Thyroid gland (tissue), 4 donors: ENCODE results near the gene OAS3. TPM values are rescaled to one million over a fixed set of nuclear protein-coding genes. Genes with fewer than 3 reads are reported as not detected.

ENCODE experiments used
- DNase-seq, 2 donors: peaks; one replicate each; pipeline ENCODE4 v3.0.0-alpha.2; 2019
- H3K27ac ChIP-seq, 3 donors: fragments of 200-600 bp; sonication (generic); 1 replicate in 2 of 3; 2 replicates in 1 of 3; pipeline ENCODE4 v1.5.1; 2016 to 2019; ENCODE audit warnings: mild to moderate bottlenecking in 1 of 3, moderate library complexity in 1 of 3
- H3K27me3 ChIP-seq: fragments of 200-600 bp; sonication (generic); one replicate; pipeline ENCODE4 v1.5.1; 2019
- H3K36me3 ChIP-seq, 2 donors: fragments of 200-600 bp; sonication (generic); one replicate each; pipeline ENCODE4 v1.5.1; 2016 to 2019
- H3K4me1 ChIP-seq, 2 donors: fragments of 200-600 bp; sonication (generic); one replicate each; pipeline ENCODE4 v1.5.1; 2017 to 2019
- H3K4me3 ChIP-seq, 3 donors: fragments of 200-600 bp; sonication (generic); replicated peaks in 1 of 3; 1 replicate in 2 of 3; 2 replicates in 1 of 3; pipeline ENCODE4 v1.5.1; 2016; ENCODE audit warnings: mild to moderate bottlenecking in 1 of 3
- H3K9me3 ChIP-seq: fragments of 200-600 bp; sonication (generic); one replicate; pipeline ENCODE4 v1.5.1; 2017
- CTCF ChIP-seq, 6 experiments: fragments of 200-600 bp in 3 of 6; fragments of 450-650 bp in 3 of 6; sonication (generic) in 3 of 6; IDR thresholded peaks; one replicate each; pipeline ENCODE4 v1.5.1; 2016 to 2019; ENCODE audit warnings: antibody characterized with exemption in 6 of 6, mild to moderate bottlenecking in 2 of 6, inconsistent platforms in 1 of 6, moderate library complexity in 1 of 6
- POLR2A ChIP-seq, 2 donors: fragments of 450-650 bp; IDR thresholded peaks; one replicate each; pipeline ENCODE4 v1.6.1; 2017; ENCODE audit warnings: antibody characterized with exemption in 2 of 2, mild to moderate bottlenecking in 2 of 2, moderate library complexity in 1 of 2
- WGBS, 2 donors: methylation state at CpG; one replicate each; pipeline ENCODE4 v1.1.5; 2017; 5-methylcytosine and 5-hydroxymethylcytosine counted together
- intact Hi-C: fragments of 100-400 bp; cut with DNase I; formaldehyde crosslinking; loops from one replicate; pipeline ENCODE4 v1.15.1; 2023
- total RNA-seq, 4 donors: library from RNA; depleted of rRNA; stranded (reverse); fragments of >200 nt; gene quantifications; one replicate each; pipeline ENCODE4 v1.2.3, GENCODE V29; 2016

Gene OAS3
- total RNA-seq, 4 donors from 2014 or later, result 3.0 to 7.4 (median 5.7) TPM

- peaks cover 5 to 8% of the 10 kb centered on the region in 2 donors for H3K4me1 ChIP-seq
- DNase-seq, result no peak
- TF ChIP-seq CTCF (IDR thresholded peaks at IDR 0.05), result no peak
- H3K4me3 ChIP-seq, result peak overlapping the region in 1 of 3 donors; percentile 22
- WGBS, 2 donors, result 63 to 65% methylated on average over 6 of the region's 6 CpGs
- intact Hi-C loops, result no loop called here
- no peaks in the 10 kb centered on the region for H3K36me3 ChIP-seq
- peak overlapping the region in 2 of 3 donors; percentile 63 to 74 for H3K27ac ChIP-seq
- no peaks in the 10 kb centered on the region for H3K27me3 ChIP-seq
- no peaks in the 10 kb centered on the region for H3K9me3 ChIP-seq
These were observed 40.9 kb downstream of the OAS3 start for GRCh38 chr12:112979041-112979680.

- TF ChIP-seq POLR2A (IDR thresholded peaks at IDR 0.05), result no peak
- TF ChIP-seq CTCF (IDR thresholded peaks at IDR 0.05), result no peak
- DNase-seq, result no peak
- no peak overlapping the region for H3K4me3 ChIP-seq
- H3K4me1 ChIP-seq, result peaks cover 5 to 8% of the 10 kb centered on the region in 2 donors
- 66 to 75% methylated on average over 4 of the region's 4 CpGs for WGBS, 2 donors
- no peak overlapping the region for H3K27ac ChIP-seq
- no peaks in the 10 kb centered on the region for H3K27me3 ChIP-seq
- H3K36me3 ChIP-seq, result no peaks in the 10 kb centered on the region
- intact Hi-C loops, result no loop called here
- no peaks in the 10 kb centered on the region for H3K9me3 ChIP-seq
These were observed 42.4 kb downstream of the OAS3 start for GRCh38 chr12:112980491-112981158.

- Histone ChIP-seq H3K27ac (no peak overlapping the region), H3K4me1 (no peaks in the 10 kb centered on the region), H3K36me3 (no peaks in the 10 kb centered on the region), H3K9me3 (no peaks in the 10 kb centered on the region), H3K27me3 (no peaks in the 10 kb centered on the region), H3K4me3 (no peak overlapping the region)
- TF ChIP-seq CTCF (IDR thresholded peaks at IDR 0.05), result no peak
- no peak for TF ChIP-seq POLR2A (IDR thresholded peaks at IDR 0.05)
- 91 to 96% methylated on average over 1 of the region's 1 CpG for WGBS, 2 donors
- intact Hi-C loops, result no loop called here
- DNase-seq, result no peak
These were observed 47.5 kb downstream of the OAS3 start for GRCh38 chr12:112985642-112986290.

GRCh38 chr12:112986291-112986800, 48.1 kb downstream of the OAS3 start:
- no peak overlapping the region for H3K27ac ChIP-seq
- H3K4me3 ChIP-seq, result no peak overlapping the region
- no peak for DNase-seq
- H3K4me1 ChIP-seq, result no peaks in the 10 kb centered on the region
- no peaks in the 10 kb centered on the region for H3K9me3 ChIP-seq
- H3K27me3 ChIP-seq, result no peaks in the 10 kb centered on the region
- no peaks in the 10 kb centered on the region for H3K36me3 ChIP-seq
- TF ChIP-seq POLR2A (IDR thresholded peaks at IDR 0.05), result no peak
- no peak for TF ChIP-seq CTCF (IDR thresholded peaks at IDR 0.05)
- intact Hi-C loops, result no loop called here
- 95 to 100% methylated on average over 5 to 7 of the region's 7 CpGs for WGBS, 2 donors

- H3K4me3 ChIP-seq, result no peak overlapping the region
- no peak for TF ChIP-seq POLR2A (IDR thresholded peaks at IDR 0.05)
- TF ChIP-seq CTCF (IDR thresholded peaks at IDR 0.05), result no peak
- 72 to 73% methylated on average over 2 of the region's 2 CpGs for WGBS, 2 donors
- H3K27ac ChIP-seq, result no peak overlapping the region
- H3K9me3 ChIP-seq, result no peaks in the 10 kb centered on the region
- H3K36me3 ChIP-seq, result no peaks in the 10 kb centered on the region
- intact Hi-C loops, result no loop called here
- DNase-seq, result no peak
- no peaks in the 10 kb centered on the region for H3K27me3 ChIP-seq
- H3K4me1 ChIP-seq, result no peaks in the 10 kb centered on the region
These were observed 49.3 kb downstream of the OAS3 start for GRCh38 chr12:112987561-112987960.
